Keratinocyte (primary cell): ENCODE measurements around the gene RAB3GAP2.
A peak's percentile ranks its signal among the peaks of the same experiment; 100 is the strongest.

ENCODE experiments used
- CTCF ChIP-seq, 3 experiments: IDR thresholded peaks in 1 of 3; conservative IDR thresholded peaks in 1 of 3; optimal IDR thresholded peaks in 1 of 3; 2 replicates in 2 of 3; 3 replicates in 1 of 3; pipeline versions ENCODE3 to v1.5.1; 2011; ENCODE audit warnings: low read length in 3 of 3, mild to moderate bottlenecking in 3 of 3, moderate library complexity in 2 of 3, control low read depth in 1 of 3, inconsistent platforms in 1 of 3; ENCODE audit not compliant: insufficient read depth in 2 of 3; ENCODE audit errors: extremely low read depth in 1 of 3
- EZH2 ChIP-seq: IDR thresholded peaks from one replicate; pipeline ENCODE4 v1.6.1; 2012; ENCODE audit warnings: inconsistent platforms, mild to moderate bottlenecking, low read length, moderate library complexity

GRCh38 chr1:220113136-220113695, 159.0 kb downstream of the RAB3GAP2 start:
- TF ChIP-seq EZH2 (no peak), CTCF (optimal IDR thresholded peaks at IDR 0.05 in 1 of 3, IDR thresholded peaks at IDR 0.05 in 1 of 3, conservative IDR thresholded peaks at IDR 0.05 in 1 of 3; ENCODE audit: extremely low read depth in 1 of 3, insufficient read depth in 2 of 3, low read length in 3 of 3) (peak in 2 of 3 experiments; percentile 37 to 52)
